GM18502 (cell line): ENCODE results near the gene TLK2.
"Not testable (repeated sequence)": the region's sequence is repeated elsewhere in the genome, so short reads cannot be mapped to it uniquely, and the experiment has no call there.

Source experiments
- ATAC-seq: cut with Tn5 transposase; IDR thresholded peaks from one replicate; pipeline ENCODE4 v1.9.1; 2021; ENCODE audit warnings: mild to moderate bottlenecking; ENCODE audit not compliant: unreplicated experiment, poor library complexity

The TLK2 gene

GRCh38 chr17:62479639-62480258 is 1.1 kb downstream of the TLK2 start:
- ATAC-seq, result not testable (repeated sequence)

GRCh38 chr17:62482553-62482952 is 3.9 kb downstream of the TLK2 start:
- not testable (repeated sequence) for ATAC-seq

GRCh38 chr17:62490990-62491389 is 12.4 kb downstream of the TLK2 start:
- ATAC-seq, result not testable (repeated sequence)

- ATAC-seq, result not testable (repeated sequence)
These were observed 14.5 kb downstream of the TLK2 start for GRCh38 chr17:62493049-62493655.

GRCh38 chr17:62494073-62494472 is 15.4 kb downstream of the TLK2 start:
- not testable (repeated sequence) for ATAC-seq

- ATAC-seq, result not testable (repeated sequence)
These were observed 17.7 kb downstream of the TLK2 start for GRCh38 chr17:62496344-62496743.

- not testable (repeated sequence) for ATAC-seq
These were observed 20.2 kb downstream of the TLK2 start for GRCh38 chr17:62498796-62499195.

GRCh38 chr17:62500463-62500862 is 21.8 kb downstream of the TLK2 start:
- not testable (repeated sequence) for ATAC-seq

- not testable (repeated sequence) for ATAC-seq
These were observed 26.2 kb downstream of the TLK2 start for GRCh38 chr17:62504857-62505256.

GRCh38 chr17:62507191-62507836 is 28.7 kb downstream of the TLK2 start:
- not testable (repeated sequence) for ATAC-seq

GRCh38 chr17:62510247-62510819 is 31.7 kb downstream of the TLK2 start:
- ATAC-seq, result not testable (repeated sequence)

GRCh38 chr17:62511014-62511413 is 32.4 kb downstream of the TLK2 start:
- not testable (repeated sequence) for ATAC-seq

- not testable (repeated sequence) for ATAC-seq
These were observed 37.8 kb downstream of the TLK2 start for GRCh38 chr17:62516376-62516775.

GRCh38 chr17:62521295-62521694 is 42.7 kb downstream of the TLK2 start:
- not testable (repeated sequence) for ATAC-seq

- ATAC-seq, result not testable (repeated sequence)
These were observed 45.5 kb downstream of the TLK2 start for GRCh38 chr17:62524077-62524476.

- not testable (repeated sequence) for ATAC-seq
These were observed 46.7 kb downstream of the TLK2 start for GRCh38 chr17:62525317-62525716.

- ATAC-seq, result not testable (repeated sequence)
These were observed 52.3 kb downstream of the TLK2 start for GRCh38 chr17:62530936-62531335.

GRCh38 chr17:62536557-62536956 is 57.9 kb downstream of the TLK2 start:
- ATAC-seq, result not testable (repeated sequence)

- ATAC-seq, result not testable (repeated sequence)
These were observed 62.4 kb downstream of the TLK2 start for GRCh38 chr17:62541073-62541472.

- ATAC-seq, result not testable (repeated sequence)
These were observed 64.7 kb downstream of the TLK2 start for GRCh38 chr17:62543278-62543775.

GRCh38 chr17:62546066-62546465 is 67.4 kb downstream of the TLK2 start:
- ATAC-seq, result not testable (repeated sequence)
